OCI-LY7 (cell line): ENCODE measurements around the gene ZNF592. TPM values are rescaled to one million over a fixed set of nuclear protein-coding genes. Genes with fewer than 3 reads are reported as not detected.

Source experiments
- BruUV-seq: library from RNA; stranded (reverse); fragments of 400-500 nt; replicated peaks from 2 replicates; lab custom pipeline; 2021; lab: Mats Ljungman, UMichigan
- CTCF ChIA-PET: fragments of 300-600 bp; sonication (Branson Sonifier 250); formaldehyde crosslinking; loops from one replicate; lab custom pipeline; 2022; ENCODE audit warnings: antibody characterized with exemption; ENCODE audit not compliant: unreplicated experiment; lab: Charles Lee
- POLR2A ChIA-PET: fragments of 300-600 bp; sonication (Branson Sonifier 250); formaldehyde crosslinking; loops from one replicate; lab custom pipeline; 2022; ENCODE audit warnings: antibody characterized with exemption; lab: Charles Lee
- DNase-seq: peaks from one replicate; pipeline ENCODE4 v3.0.0-alpha.2; 2015; ENCODE audit warnings: low spot score
- H2AFZ ChIP-seq: fragments of 200-600 bp; sonication (generic), shearing (Covaris generic); 2 replicates; pipeline ENCODE4 v1.6.1; 2014; ENCODE audit warnings: mild to moderate bottlenecking, antibody characterized with exemption, low read length, moderate library complexity
- H3K27ac ChIP-seq: fragments of 200-600 bp; sonication (generic); 2 replicates; pipeline ENCODE4 v1.5.1; 2014; ENCODE audit warnings: mixed run types, low read depth, mild to moderate bottlenecking, moderate library complexity, low read length, inconsistent platforms; ENCODE audit not compliant: poor library complexity, severe bottlenecking
- H3K36me3 ChIP-seq: fragments of 200-600 bp; sonication (generic); 2 replicates; pipeline ENCODE4 v1.6.1; 2014; ENCODE audit warnings: mild to moderate bottlenecking, antibody characterized with exemption, low read length, moderate library complexity, mixed read lengths; ENCODE audit not compliant: insufficient read depth
- H3K4me1 ChIP-seq: fragments of 200-600 bp; sonication (generic); 2 replicates; pipeline ENCODE4 v1.5.1; 2014; ENCODE audit warnings: mild to moderate bottlenecking, low read length; ENCODE audit not compliant: insufficient read depth, poor library complexity, severe bottlenecking
- H3K4me2 ChIP-seq: fragments of 200-600 bp; sonication (generic); 2 replicates; pipeline ENCODE4 v1.6.1; 2014; ENCODE audit warnings: mild to moderate bottlenecking, low read length
- H3K4me3 ChIP-seq: fragments of 200-600 bp; sonication (generic); 2 replicates; pipeline ENCODE4 v1.5.1; 2014; ENCODE audit warnings: mild to moderate bottlenecking, low read depth, low read length; ENCODE audit not compliant: poor library complexity, severe bottlenecking
- H3K79me2 ChIP-seq: fragments of 200-600 bp; sonication (generic); 2 replicates; pipeline ENCODE4 v1.6.1; 2016; ENCODE audit warnings: low read depth, mild to moderate bottlenecking, low read length, moderate library complexity, mixed read lengths; ENCODE audit not compliant: insufficient read depth
- H3K9me2 ChIP-seq: fragments of 200-600 bp; sonication (generic); 2 replicates; pipeline ENCODE4 v1.6.1; 2016; ENCODE audit warnings: mild to moderate bottlenecking, low read length, mixed read lengths; ENCODE audit not compliant: insufficient read depth
- H3K9me3 ChIP-seq: fragments of 200-600 bp; sonication (generic); 2 replicates; pipeline ENCODE4 v1.6.1; 2014; ENCODE audit warnings: mild to moderate bottlenecking, mixed run types, low read length, mixed read lengths
- H4K20me1 ChIP-seq: fragments of 200-600 bp; sonication (generic); 2 replicates; pipeline ENCODE4 v1.6.1; 2014; ENCODE audit warnings: mild to moderate bottlenecking, antibody characterized with exemption, low read length, moderate library complexity, mixed read lengths; ENCODE audit not compliant: insufficient read depth
- EZH2phosphoT487 ChIP-seq: fragments of 200-600 bp; sonication (generic); IDR thresholded peaks from 2 replicates; pipeline ENCODE4 v1.6.1; 2018; ENCODE audit warnings: low read depth, borderline replicate concordance, mild to moderate bottlenecking, mixed run types, antibody characterized with exemption, low read length, moderate library complexity, mixed read lengths
- intact Hi-C: fragments of 100-400 bp; cut with micrococcal nuclease; formaldehyde crosslinking; loops from one replicate; pipeline ENCODE4 v1.10.0; 2022; ENCODE audit not compliant: unreplicated experiment
- total RNA-seq, 2 experiments: library from RNA; depleted of rRNA in 1 of 2; stranded (reverse); fragments of >200 nt in 1 of 2; shearing (Covaris generic) in 1 of 2; gene quantifications; 2 replicates each; pipeline ENCODE4 v1.2.3, GENCODE V29; 2014 to 2022
- TF ChIP-seq, protein P1 (sequence below): fragments of 200-600 bp; sonication (generic); conservative IDR thresholded peaks from 2 replicates; pipeline ENCODE4 v1.5.1; 2014; ENCODE audit warnings: mild to moderate bottlenecking, antibody characterized with exemption, low read length, moderate library complexity, mixed read lengths

Gene ZNF592
- total RNA-seq, 2 experiments from 2014 or later, result 23.0 to 41.3 TPM

DNA sequence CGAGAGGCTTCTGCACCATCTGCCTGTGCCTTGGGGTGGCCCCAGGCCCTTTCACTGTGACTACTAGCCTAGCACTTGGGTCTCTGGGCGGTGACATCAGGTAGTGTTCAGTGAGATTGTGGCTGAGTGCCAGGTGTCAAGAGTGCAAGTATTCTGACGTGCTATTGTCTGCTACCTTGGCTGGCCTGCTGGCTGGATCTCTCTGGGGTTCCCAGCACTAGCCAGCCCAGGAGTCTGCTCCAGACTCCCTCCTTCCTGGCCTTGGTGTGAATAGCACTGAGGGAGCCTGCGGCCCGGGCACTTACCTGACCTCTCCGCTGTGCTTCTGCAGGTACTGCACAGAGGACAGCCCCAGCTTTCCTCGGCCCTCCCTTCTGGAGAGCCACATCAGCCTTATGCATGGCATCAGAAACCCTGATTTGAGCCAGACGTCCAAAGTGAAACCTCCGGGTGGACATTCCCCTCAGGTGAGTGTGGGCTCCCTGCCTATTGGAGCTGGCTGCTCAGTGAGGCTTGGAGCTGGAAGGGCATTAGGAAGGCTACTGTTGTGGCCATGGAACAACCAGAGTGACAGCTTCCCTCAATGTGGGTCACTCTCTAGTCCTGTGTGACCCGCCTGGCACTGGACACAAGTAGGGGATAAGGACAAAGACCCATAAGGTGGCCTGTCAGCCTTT is 51.3 kb downstream of the ZNF592 start:
- no peaks in the 10 kb centered on the region for H3K79me2 ChIP-seq
- no peaks in the 10 kb centered on the region for H3K9me2 ChIP-seq
- peaks cover 80% of the 10 kb centered on the region for H3K36me3 ChIP-seq
- no peak overlapping the region for H3K27ac ChIP-seq
- TF ChIP-seq, protein P1, sequence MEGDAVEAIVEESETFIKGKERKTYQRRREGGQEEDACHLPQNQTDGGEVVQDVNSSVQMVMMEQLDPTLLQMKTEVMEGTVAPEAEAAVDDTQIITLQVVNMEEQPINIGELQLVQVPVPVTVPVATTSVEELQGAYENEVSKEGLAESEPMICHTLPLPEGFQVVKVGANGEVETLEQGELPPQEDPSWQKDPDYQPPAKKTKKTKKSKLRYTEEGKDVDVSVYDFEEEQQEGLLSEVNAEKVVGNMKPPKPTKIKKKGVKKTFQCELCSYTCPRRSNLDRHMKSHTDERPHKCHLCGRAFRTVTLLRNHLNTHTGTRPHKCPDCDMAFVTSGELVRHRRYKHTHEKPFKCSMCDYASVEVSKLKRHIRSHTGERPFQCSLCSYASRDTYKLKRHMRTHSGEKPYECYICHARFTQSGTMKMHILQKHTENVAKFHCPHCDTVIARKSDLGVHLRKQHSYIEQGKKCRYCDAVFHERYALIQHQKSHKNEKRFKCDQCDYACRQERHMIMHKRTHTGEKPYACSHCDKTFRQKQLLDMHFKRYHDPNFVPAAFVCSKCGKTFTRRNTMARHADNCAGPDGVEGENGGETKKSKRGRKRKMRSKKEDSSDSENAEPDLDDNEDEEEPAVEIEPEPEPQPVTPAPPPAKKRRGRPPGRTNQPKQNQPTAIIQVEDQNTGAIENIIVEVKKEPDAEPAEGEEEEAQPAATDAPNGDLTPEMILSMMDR, result no peak
- no peak for TF ChIP-seq EZH2phosphoT487
- no peaks in the 10 kb centered on the region for H3K9me3 ChIP-seq
- H3K4me3 ChIP-seq, result no peak overlapping the region
- no peaks in the 10 kb centered on the region for H4K20me1 ChIP-seq
- ChIA-PET CTCF (no interaction called here), POLR2A (no interaction called here)
- H3K4me1 ChIP-seq, result no peaks in the 10 kb centered on the region
- H3K4me2 ChIP-seq, result no peak overlapping the region
- intact Hi-C loops, result no loop called here
- no peak overlapping the region for H2AFZ ChIP-seq
- no TSS peak for BruUV-seq
- no peak for DNase-seq

DNA sequence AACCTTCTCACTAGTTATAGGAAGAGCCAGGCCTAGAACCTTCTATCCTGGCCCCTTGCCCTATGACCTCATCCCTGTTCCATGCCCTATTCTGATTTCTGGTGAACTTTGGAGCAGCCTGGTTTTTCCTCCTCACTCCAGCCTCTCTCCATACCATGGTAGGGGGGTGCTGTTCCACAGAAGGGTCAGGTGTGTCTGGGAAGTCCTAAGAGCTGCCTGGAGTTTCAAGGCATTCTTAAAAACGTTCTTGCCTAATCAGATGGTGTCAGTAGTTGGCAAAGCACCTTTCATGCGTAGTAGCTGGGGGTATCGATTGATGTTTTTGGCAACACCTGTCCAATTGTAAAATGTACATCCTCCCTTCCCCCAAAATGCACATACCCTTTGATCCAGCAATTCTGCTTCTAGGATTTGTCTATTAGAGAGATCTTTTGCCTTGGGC is 52.0 kb downstream of the ZNF592 start:
- intact Hi-C loops, result no loop called here
- H2AFZ ChIP-seq, result no peak overlapping the region
- DNase-seq, result no peak
- no peaks in the 10 kb centered on the region for H3K9me2 ChIP-seq
- H3K4me1 ChIP-seq, result no peaks in the 10 kb centered on the region
- BruUV-seq, result TSS peak; percentile 7
- peaks cover 82% of the 10 kb centered on the region for H3K36me3 ChIP-seq
- ChIA-PET POLR2A (no interaction called here), CTCF (no interaction called here)
- no peaks in the 10 kb centered on the region for H4K20me1 ChIP-seq
- no peaks in the 10 kb centered on the region for H3K9me3 ChIP-seq
- H3K4me2 ChIP-seq, result no peak overlapping the region
- TF ChIP-seq, protein P1, result no peak
- no peak for TF ChIP-seq EZH2phosphoT487
- H3K27ac ChIP-seq, result no peak overlapping the region
- no peak overlapping the region for H3K4me3 ChIP-seq
- H3K79me2 ChIP-seq, result no peaks in the 10 kb centered on the region
